TTC549 (cell line): ENCODE data around the gene MIS18BP1.
A peak's percentile ranks its signal among the peaks of the same experiment; 100 is the strongest.
"Not testable (repeated sequence)": the region's sequence is repeated elsewhere in the genome, so short reads cannot be mapped to it uniquely, and the experiment has no call there.

Experiments
- FAIRE-seq: peaks from 2 replicates; lab custom pipeline; 2012; peaks lifted over from hg19 to GRCh38; lab: Jason Lieb, UNC

MIS18BP1 gene

GRCh38 chr14:45246151-45246550 lies 6.9 kb downstream of the MIS18BP1 start:
- no peak for FAIRE-seq

- FAIRE-seq, result no peak
Measured at GRCh38 chr14:45242706-45243105, 10.3 kb downstream of the MIS18BP1 start.

GRCh38 chr14:45238988-45239387 lies 14.0 kb downstream of the MIS18BP1 start:
- FAIRE-seq, result no peak

GRCh38 chr14:45227566-45227965 lies 25.4 kb downstream of the MIS18BP1 start:
- FAIRE-seq, result no peak

- no peak for FAIRE-seq
Measured at GRCh38 chr14:45222485-45223262, 30.3 kb downstream of the MIS18BP1 start.

- FAIRE-seq, result not testable (repeated sequence)
Measured at GRCh38 chr14:45214341-45214740, 38.7 kb downstream of the MIS18BP1 start.

- not testable (repeated sequence) for FAIRE-seq
Measured at GRCh38 chr14:45213716-45214115, 39.3 kb downstream of the MIS18BP1 start.

GRCh38 chr14:45212231-45212630 lies 40.8 kb downstream of the MIS18BP1 start:
- no peak for FAIRE-seq

- no peak for FAIRE-seq
Measured at GRCh38 chr14:45211295-45211694, 41.7 kb downstream of the MIS18BP1 start.

GRCh38 chr14:45210159-45210558 lies 42.8 kb downstream of the MIS18BP1 start:
- no peak for FAIRE-seq

GRCh38 chr14:45204241-45204640 lies 48.8 kb downstream of the MIS18BP1 start:
- FAIRE-seq, result no peak

- no peak for FAIRE-seq
Measured at GRCh38 chr14:45201905-45202304, 51.1 kb downstream of the MIS18BP1 start.

GRCh38 chr14:45199230-45199629 lies 53.8 kb downstream of the MIS18BP1 start:
- no peak for FAIRE-seq

- no peak for FAIRE-seq
Measured at GRCh38 chr14:45198551-45198950, 54.5 kb downstream of the MIS18BP1 start.

- no peak for FAIRE-seq
Measured at GRCh38 chr14:45194964-45195363, 58.0 kb downstream of the MIS18BP1 start.

- FAIRE-seq, result no peak
Measured at GRCh38 chr14:45185100-45185814, 67.7 kb downstream of the MIS18BP1 start.

- FAIRE-seq, result no peak
Measured at GRCh38 chr14:45181806-45182205, 71.2 kb downstream of the MIS18BP1 start.

- peak; percentile 57 for FAIRE-seq
Measured at GRCh38 chr14:45181329-45181728, 71.7 kb downstream of the MIS18BP1 start.

- no peak for FAIRE-seq
Measured at GRCh38 chr14:45177076-45177475, 75.9 kb downstream of the MIS18BP1 start.

- no peak for FAIRE-seq
Measured at GRCh38 chr14:45169906-45170305, 83.1 kb downstream of the MIS18BP1 start.

GRCh38 chr14:45156067-45156466 lies 96.9 kb downstream of the MIS18BP1 start:
- FAIRE-seq, result no peak
